K562 treated with DMSO at 1 percent for 24 hours (cell line): ENCODE data around the gene ZNF138. TPM values are rescaled to one million over a fixed set of nuclear protein-coding genes. Genes with fewer than 3 reads are reported as not detected.

ENCODE experiments used
- total RNA-seq: library from RNA; unstranded; fragments of 300-600 nt; gene quantifications from 2 replicates; pipeline ENCODE4 v1.2.3, GENCODE V29; 2022; ENCODE audit warnings: low read depth; ENCODE audit not compliant: insufficient read depth

The ZNF138 gene
- total RNA-seq, result 8.3 and 10.0 TPM in 2 replicates

GRCh38 chr7:64794171-64794844, at the start of gene ZNF138:
Gene ZNF138 (plus strand): TSS chr7:64794428. CDS start chr7:64794569, 141 bp downstream.

Other genes with a start within 250 kb of the ZNF138 start
- 4.0 and 6.7 TPM in 2 replicates for gene ZNF680, start 231.4 kb upstream of the ZNF138 start, total RNA-seq
- gene ZNF107, start 128.3 kb upstream of the ZNF138 start, total RNA-seq, result 2.4 and 2.5 TPM in 2 replicates
- gene ZNF273, start 108.8 kb downstream of the ZNF138 start, total RNA-seq, result 4.4 and 4.7 TPM in 2 replicates
- gene ZNF117, start 196.6 kb downstream of the ZNF138 start, total RNA-seq, result 3.2 and 3.3 TPM in 2 replicates
- 11.9 and 13.7 TPM in 2 replicates for gene ERV3-1, start 212.3 kb downstream of the ZNF138 start, total RNA-seq